ENCODE measurements around the gene TRERF1.
"Not testable (repeated sequence)": the region's sequence is repeated elsewhere in the genome, so short reads cannot be mapped to it uniquely, and the experiment has no call there.

The TRERF1 gene

DNA sequence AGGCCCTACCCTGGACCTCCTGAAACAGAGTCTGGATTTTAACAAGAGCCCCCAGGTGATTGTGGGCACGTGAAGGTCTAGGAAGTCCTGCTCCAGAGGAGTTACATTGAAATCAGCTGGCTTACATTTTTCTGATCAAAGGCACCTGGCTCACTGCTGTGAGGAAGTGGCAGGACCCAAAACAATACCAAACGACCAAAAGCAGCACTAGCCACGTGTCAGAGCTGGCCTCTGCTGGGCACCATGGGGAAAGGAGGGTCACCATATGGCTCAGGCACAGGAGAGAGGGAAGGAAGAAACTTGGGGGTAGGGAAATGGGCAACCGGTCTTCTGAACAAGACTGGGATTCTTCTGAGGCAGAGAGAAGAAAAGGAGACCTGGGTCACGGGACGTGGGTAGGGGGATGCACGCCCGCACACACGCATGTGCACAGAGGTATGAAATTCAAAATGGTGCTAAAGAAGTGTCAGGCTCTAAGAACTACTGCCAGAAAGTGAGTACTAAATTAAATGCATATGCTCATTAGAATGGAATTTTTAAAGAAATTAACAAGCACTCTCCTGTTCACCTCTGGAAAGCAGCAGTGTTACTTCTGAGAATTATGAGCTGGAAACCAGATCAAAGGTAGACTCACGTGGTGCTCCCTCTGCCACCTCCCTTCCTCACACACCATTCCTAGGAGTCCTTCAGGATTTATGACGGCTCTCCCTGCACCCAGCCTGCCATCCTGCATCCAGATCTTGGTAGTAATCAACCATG, 113.6 kb downstream of the TRERF1 start:
- DNase-seq (ENCODE audit: low read depth) = no peak

GRCh38 chr6:42336431-42336830, 115.3 kb downstream of the TRERF1 start:
- no peak for DNase-seq (ENCODE audit: low read depth)

- no peak for DNase-seq (ENCODE audit: low read depth)
Measured at GRCh38 chr6:42335896-42336295, 115.8 kb downstream of the TRERF1 start.

DNA sequence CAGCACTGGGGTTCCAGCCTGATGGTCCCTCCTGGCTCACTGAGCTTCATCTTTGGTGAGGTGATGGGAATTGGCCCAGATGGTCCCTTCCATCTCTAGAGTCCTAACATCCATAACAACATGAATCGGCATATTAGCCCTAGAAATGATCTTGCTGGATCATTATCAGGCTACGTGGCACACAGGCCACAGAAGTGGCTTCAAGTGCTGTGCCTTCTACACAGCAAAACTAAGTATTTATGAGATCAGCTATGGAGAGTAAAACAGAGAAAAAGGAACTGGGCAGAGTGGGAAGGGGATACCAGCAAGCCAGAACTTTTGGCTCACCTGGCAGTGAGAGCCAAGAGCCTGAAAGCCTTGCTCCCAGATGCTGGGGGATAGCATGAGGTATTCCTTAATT, 116.9 kb downstream of the TRERF1 start:
- no peak for DNase-seq (ENCODE audit: low read depth)

GRCh38 chr6:42333612-42334011, 118.1 kb downstream of the TRERF1 start:
- DNase-seq (ENCODE audit: low read depth) = no peak

GRCh38 chr6:42332916-42333315, 118.8 kb downstream of the TRERF1 start:
- DNase-seq (ENCODE audit: low read depth) = no peak

DNA sequence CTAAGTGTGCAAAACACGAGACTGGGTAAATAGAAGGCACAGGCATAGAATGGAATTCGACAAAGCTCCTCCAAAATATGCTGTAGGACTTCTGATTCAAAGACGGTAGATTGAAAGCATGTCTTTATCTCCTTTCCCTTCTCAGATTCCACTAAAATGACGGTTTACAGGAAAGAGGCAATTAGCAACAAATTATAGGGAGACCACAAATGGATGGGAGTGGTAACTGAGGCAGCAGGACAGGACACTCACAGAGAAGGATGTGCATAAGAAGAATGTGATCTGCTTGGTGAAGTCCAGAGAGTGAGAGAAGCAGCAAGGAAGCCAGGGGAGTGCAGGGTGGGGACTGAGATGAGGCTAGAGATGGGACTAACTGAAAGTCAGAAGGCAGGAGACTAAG, 120.7 kb downstream of the TRERF1 start:
- DNase-seq (ENCODE audit: low read depth) = no peak

DNA sequence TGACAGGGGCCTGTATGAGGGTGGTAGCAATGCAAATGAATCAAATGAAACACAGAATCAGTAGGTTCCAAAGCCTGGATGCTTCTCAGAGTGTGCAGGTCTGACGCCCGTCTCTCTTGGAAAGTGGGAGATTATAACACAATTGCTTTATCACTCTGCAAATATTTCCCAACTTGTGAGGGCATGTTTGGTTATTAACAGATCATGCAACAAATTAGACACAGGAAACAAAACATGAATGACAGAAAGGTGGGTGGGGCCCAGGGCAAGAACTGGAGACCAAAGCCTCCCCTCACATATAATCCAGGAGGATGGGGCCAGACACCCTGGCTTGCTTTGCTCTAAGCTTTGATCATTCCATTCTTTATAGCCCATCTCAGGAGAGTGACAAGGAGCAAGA, 125.5 kb downstream of the TRERF1 start:
- no peak for DNase-seq (ENCODE audit: low read depth)

DNA sequence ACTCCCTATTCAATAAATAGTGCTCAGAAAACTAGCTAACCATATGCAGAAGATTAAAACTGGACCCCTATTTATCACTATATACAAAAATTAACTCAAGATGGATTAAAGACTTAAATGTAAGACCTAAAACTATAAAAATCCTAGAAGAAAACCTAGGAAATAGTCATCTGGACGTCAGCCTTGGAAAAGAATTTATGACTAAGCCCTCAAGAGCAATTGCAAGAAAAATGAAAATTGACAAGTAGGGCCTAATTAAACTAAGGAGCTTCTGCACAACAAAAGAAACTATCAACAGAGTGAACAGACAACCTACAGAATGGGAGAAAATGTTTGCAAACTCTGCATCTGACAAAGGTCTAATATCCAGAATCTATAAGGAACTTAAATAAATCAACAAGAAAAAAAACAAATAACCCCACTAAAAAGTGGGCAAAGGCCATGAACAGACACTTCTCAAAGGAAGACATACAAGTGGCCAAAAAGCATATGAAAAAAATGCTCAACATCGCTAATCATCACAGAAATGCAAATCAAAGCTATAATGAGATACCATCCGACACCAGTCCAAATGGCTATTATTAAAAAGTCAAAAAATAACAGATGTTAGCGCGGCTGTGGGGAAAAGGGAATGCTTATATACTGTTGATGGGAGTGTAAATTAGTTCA, 126.9 kb downstream of the TRERF1 start:
- DNase-seq (ENCODE audit: low read depth) = not testable (repeated sequence)

GRCh38 chr6:42322676-42323075, 129.1 kb downstream of the TRERF1 start:
- DNase-seq (ENCODE audit: low read depth) = no peak

DNA sequence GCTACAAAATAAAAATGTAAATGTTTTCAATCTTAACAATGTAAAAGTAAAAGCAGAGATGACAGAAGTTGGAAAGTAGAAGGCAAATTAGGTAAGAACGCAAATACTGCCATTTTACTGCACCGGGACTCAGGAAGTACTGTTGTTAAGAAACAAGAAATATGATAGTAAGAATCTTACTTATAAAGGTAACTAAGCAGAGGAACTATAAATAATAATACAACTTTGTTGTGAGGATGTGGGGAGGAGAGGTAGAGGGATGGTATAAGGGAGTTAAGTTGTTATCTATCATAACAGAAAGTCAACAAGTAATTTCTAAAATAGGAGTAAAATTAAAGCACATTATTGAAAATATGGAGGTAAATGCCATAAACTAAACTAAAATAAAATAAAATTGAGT, 129.8 kb downstream of the TRERF1 start:
- no peak for DNase-seq (ENCODE audit: low read depth)

DNA sequence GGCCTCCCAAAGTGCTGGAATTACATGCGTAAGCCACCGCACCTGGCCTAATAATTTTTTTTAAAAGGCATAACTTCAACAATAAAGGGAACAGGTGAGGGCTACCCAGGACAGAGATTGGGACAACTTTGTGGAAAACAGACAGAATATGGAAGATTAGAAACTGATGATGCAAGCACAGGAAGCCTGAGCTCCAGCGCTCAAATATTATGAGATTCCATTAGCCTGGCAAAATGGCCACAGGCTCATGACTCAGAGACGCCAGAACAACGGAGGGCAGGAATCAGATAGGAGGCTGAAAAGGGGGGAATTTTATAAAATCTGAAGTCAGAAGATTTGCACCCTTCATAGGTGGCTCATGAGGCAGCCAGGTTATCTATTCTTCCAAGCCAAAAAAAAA, 131.0 kb downstream of the TRERF1 start:
- no peak for DNase-seq (ENCODE audit: low read depth)

DNA sequence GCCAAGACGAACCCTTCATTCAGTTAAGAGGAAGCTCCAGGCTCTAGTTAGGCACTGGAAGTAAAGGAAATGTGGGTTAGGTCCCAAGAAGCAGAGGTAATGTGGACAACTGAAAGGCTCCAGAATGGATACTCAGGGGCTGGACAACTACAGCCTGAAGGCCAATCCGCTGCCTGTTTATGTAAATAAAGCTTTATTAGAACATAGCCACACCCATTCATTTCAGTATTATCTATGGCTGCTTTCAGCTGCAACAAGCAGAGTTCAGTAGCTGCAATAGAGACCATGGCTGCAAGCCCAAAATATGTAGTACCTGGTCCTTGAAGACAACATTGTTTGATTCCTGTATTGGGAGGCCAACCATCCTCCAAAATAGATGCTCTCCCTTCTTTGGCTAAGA, 133.2 kb downstream of the TRERF1 start:
- no peak for DNase-seq (ENCODE audit: low read depth)

- DNase-seq (ENCODE audit: low read depth) = no peak
Measured at GRCh38 chr6:42316981-42317380, 134.7 kb downstream of the TRERF1 start.

- DNase-seq (ENCODE audit: low read depth) = no peak
Measured at GRCh38 chr6:42315991-42316970, 135.4 kb downstream of the TRERF1 start.

DNA sequence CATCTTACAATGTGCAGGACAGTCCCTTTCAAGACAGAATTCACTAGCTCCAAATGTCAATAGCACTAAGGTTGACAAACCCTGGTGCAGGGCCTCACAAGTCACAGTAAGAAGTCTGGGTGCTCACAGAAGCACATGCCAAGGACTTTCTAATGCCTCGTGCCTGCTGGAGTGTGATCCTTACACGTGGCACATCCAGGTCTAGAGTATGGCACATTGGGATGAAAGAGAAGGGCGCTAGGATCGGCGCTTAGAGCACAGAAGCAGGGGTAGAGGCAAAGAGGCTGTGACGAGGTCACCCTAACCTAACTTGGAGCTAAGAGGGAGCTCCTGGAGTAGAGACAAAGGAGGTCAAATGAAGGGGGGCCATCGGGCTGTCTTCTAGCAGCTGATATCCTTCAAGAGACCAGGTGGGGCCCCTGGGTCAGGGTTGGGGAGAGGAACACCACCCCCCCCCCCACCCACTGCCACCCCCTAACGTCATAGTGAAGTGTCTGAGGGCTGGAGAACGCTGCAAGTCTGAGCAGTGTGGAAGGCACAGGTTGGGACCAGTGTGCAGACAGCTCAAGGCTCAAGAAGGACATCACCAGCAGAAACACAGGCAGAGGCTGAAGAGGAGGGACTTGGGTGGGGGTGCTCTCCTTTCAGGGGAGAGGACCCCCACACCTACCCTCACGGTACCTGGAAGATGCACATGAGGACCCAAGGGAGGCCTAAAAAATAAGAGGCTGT, 136.3 kb downstream of the TRERF1 start:
- no peak for DNase-seq (ENCODE audit: low read depth)

GRCh38 chr6:42314571-42315258, 137.0 kb downstream of the TRERF1 start:
- DNase-seq (ENCODE audit: low read depth) = no peak

DNA sequence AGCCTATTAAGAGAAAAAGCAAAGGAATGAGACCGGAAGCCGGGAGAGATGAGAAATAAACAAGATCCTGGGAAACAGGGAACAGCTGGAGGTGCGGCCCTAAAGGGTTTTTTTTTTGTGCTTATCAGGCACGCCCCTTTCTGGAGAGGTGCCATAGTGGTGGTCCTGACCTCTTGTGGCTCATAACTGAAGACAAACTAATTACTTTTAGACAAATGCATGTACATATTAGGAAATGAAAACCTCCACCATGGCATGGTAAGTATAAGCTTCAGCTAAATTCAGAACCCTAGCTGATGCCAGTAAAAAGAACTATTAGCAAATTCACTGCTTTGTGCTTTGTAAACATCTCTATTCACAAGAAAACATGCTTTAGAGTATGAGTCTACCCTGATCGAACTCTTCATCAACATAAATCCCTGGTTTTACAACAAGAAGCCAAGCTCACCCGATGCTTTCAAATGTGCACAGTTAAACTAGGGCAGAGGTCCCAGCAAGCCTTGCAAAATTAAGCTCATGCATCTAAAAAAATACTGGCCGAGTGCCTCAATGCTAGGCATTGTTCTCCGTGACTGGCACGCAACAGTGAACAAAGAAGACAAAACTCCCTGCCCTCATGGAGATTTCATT, 137.7 kb downstream of the TRERF1 start:
- DNase-seq (ENCODE audit: low read depth) = no peak

GRCh38 chr6:42313038-42313437, 138.7 kb downstream of the TRERF1 start:
- DNase-seq (ENCODE audit: low read depth) = no peak

GRCh38 chr6:42307141-42307470, 144.6 kb downstream of the TRERF1 start:
- no peak for DNase-seq (ENCODE audit: low read depth)
